ENCODE results near the gene TNFRSF14. TPM values are rescaled to one million over a fixed set of nuclear protein-coding genes. Genes with fewer than 3 reads are reported as not detected.

Gene TNFRSF14
- total and polyA plus RNA-seq, 9 of the 15 experiments (the other 6 are each of a cell fraction or from before 2014, with no cell fraction given), result 0.11 to 2.3 (median 0.68) TPM; not detected in 2

DNA sequence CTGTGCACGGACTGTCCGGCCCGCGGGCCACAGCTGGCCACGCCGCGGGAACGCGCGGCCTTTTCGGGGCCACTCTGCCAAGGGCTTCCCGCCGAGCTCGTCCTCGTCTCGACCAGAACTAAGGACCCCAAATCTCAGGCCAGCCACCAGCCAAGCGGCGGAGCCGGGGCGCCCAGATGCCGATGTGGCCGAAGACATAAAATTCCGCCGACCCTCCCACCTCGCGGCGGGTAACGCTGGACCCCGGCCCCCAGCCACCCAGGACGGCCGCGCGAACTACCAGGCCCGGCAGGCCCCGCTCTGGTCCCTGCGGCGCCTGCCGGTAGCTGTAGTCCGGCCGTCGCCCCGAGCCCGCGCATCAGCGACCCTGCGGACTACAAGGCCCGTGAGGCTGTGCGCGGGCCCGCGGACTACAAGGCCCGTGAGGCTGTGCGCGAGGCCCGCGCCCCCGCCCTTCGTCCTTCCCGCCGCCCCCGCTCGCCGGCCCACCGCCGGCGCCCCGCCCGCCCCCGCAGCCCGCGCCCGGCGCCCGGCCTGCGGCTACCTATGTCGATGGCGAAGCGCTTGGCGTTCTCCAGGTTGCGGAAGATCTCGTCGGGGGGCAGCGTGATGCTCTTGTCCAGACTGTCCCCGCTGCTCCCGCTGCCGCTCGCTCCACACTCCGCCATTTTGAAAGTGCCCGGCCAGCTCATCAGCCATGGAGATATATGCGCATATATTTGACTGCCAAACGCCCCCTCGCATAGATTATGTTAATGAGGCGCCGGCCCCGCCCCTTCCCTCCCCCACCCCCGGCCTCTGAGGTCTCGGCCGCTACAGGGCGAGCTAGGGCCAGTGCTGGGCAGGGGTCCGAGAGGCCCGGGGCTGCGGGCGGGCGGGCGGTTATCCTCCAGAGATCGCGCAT lies 30.0 kb upstream of the TNFRSF14 start, which contains the start of gene PANK4 (continued):
- no peak for TF ChIP-seq ZNF277 (CRISPR knock-in tag; IDR thresholded peaks at IDR 0.05; ENCODE audit: borderline replicate concordance)
- 0 out of 2 replicates have a peak, but pooled peaks have one; percentile 44 for TF ChIP-seq IRF2 (CRISPR knock-in tag; IDR thresholded peaks at IDR 0.05)
- 0 out of 2 replicates have a peak, but pooled peaks have one; percentile 50 for TF ChIP-seq LCOR (CRISPR knock-in tag; IDR thresholded peaks at IDR 0.05)
- no peak for TF ChIP-seq ZKSCAN3 (CRISPR knock-in tag; IDR thresholded peaks at IDR 0.05)
- no peak for TF ChIP-seq NCOA2 (IDR thresholded peaks at IDR 0.05; ENCODE audit: partially characterized antibody in 2 of 2)
- TF ChIP-seq, protein P1, sequence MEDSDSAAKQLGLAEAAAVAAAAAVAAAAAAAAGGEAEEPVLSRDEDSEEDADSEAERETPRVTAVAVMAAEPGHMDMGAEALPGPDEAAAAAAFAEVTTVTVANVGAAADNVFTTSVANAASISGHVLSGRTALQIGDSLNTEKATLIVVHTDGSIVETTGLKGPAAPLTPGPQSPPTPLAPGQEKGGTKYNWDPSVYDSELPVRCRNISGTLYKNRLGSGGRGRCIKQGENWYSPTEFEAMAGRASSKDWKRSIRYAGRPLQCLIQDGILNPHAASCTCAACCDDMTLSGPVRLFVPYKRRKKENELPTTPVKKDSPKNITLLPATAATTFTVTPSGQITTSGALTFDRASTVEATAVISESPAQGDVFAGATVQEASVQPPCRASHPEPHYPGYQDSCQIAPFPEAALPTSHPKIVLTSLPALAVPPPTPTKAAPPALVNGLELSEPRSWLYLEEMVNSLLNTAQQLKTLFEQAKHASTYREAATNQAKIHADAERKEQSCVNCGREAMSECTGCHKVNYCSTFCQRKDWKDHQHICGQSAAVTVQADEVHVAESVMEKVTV (CRISPR knock-in tag; IDR thresholded peaks at IDR 0.05), result no peak
- TF ChIP-seq ASH1L (IDR thresholded peaks at IDR 0.05; ENCODE audit: borderline replicate concordance, low read depth, partially characterized antibody), result no peak
- no peak for TF ChIP-seq KAT8 (IDR thresholded peaks at IDR 0.05; ENCODE audit: low read depth)
- no peak for TF ChIP-seq ARHGAP35 (IDR thresholded peaks at IDR 0.05; ENCODE audit: partially characterized antibody)
- TF ChIP-seq HDAC8 (tag; IDR thresholded peaks at IDR 0.05), result peak; percentile 83
- peak; percentile 74 for TF ChIP-seq U2AF1 (optimal IDR thresholded peaks at IDR 0.05; ENCODE audit: low read depth, low read length)
- peak; percentile 87; the same call in 1 of the 2 replicates for TF ChIP-seq E2F3 (CRISPR knock-in tag; IDR thresholded peaks at IDR 0.05)
- no peak for TF ChIP-seq ZEB2 (IDR thresholded peaks at IDR 0.05)
- TF ChIP-seq LEF1 (IDR thresholded peaks at IDR 0.05), result no peak
- TF ChIP-seq ZNF589 (CRISPR knock-in tag; IDR thresholded peaks at IDR 0.05; ENCODE audit: low read depth), result peak; percentile 96
- TF ChIP-seq ZNF311 (CRISPR knock-in tag; IDR thresholded peaks at IDR 0.05), result peak; percentile 90
- TF ChIP-seq TRIM28 (IDR thresholded peaks at IDR 0.05), result no peak
- no peak for TF ChIP-seq PKNOX1 (IDR thresholded peaks at IDR 0.05)
- no peak for TF ChIP-seq ZBTB8A (IDR thresholded peaks at IDR 0.05; ENCODE audit: partially characterized antibody)
- peak; percentile 99 for TF ChIP-seq VEZF1 (CRISPR knock-in tag; IDR thresholded peaks at IDR 0.05)
- TF ChIP-seq RNF2 (IDR thresholded peaks at IDR 0.05), result peak; percentile 51; the same call in 1 of the 2 replicates
- TF ChIP-seq EP300 (IDR thresholded peaks at IDR 0.05; ENCODE audit: low read length), result no peak
- peak; percentile 40; the same call in 1 of the 2 replicates for TF ChIP-seq ZBTB7A (IDR thresholded peaks at IDR 0.05; ENCODE audit: borderline replicate concordance, control insufficient read depth, low read depth, low read length)
- no peak for TF ChIP-seq MTA3 (IDR thresholded peaks at IDR 0.05; ENCODE audit: borderline replicate concordance)
